ENCODE data around the gene PPP5C. TPM values are rescaled to one million over a fixed set of nuclear protein-coding genes. Genes with fewer than 3 reads are reported as not detected.

The PPP5C gene
- total and polyA plus RNA-seq, 2 of the 8 experiments (the other 6 are each of a cell fraction or from before 2014, with no cell fraction given) = 112 to 156 TPM

GRCh38 chr19:46340051-46340659, 6.7 kb upstream of the PPP5C start (continued):
- TF ChIP-seq RXRA (IDR thresholded peaks at IDR 0.05; ENCODE audit: insufficient read depth, low read depth, low read length) = no peak
- TF ChIP-seq POLR2AphosphoS5 (IDR thresholded peaks at IDR 0.05; ENCODE audit: low read depth, low read length) = no peak

Measured in H1 (cell line).